Measurements from ENCODE around the gene MAPK1.
"Not testable (repeated sequence)": the region's sequence is repeated elsewhere in the genome, so short reads cannot be mapped to it uniquely, and the experiment has no call there.

Gene MAPK1

GRCh38 chr22:21867528-21868266 lies at the start of gene MAPK1:
Gene MAPK1 (minus strand): TSS chr22:21867645. CDS start chr22:21867440, 205 bp downstream.
- Histone ChIP-seq H3K9me3 (ENCODE audit: control insufficient read depth, low read depth, low read length) (no peaks in the 10 kb centered on the region), H3K4me3 (ENCODE audit: low read length) (peak within 1 kb of the TSS; percentile 86), H3K9ac (ENCODE audit: low read length) (peak within 1 kb of the TSS; percentile 82), H3K4me1 (ENCODE audit: control insufficient read depth, low read depth, low read length) (peaks cover 9% of the 10 kb centered on the region), H3K27ac (ENCODE audit: low read length) (peak within 1 kb of the TSS; percentile 67), H3K36me3 (ENCODE audit: control insufficient read depth, low read depth, low read length) (no peaks in the 10 kb centered on the region), H3K27me3 (ENCODE audit: control insufficient read depth, insufficient read depth, low read length) (no peaks in the 10 kb centered on the region)

- Histone ChIP-seq H3K9me3 (ENCODE audit: control insufficient read depth, low read depth, low read length) (no peaks in the 10 kb centered on the region), H3K27me3 (ENCODE audit: control insufficient read depth, insufficient read depth, low read length) (no peaks in the 10 kb centered on the region), H3K27ac (ENCODE audit: low read length) (no peak overlapping the region), H3K4me1 (ENCODE audit: control insufficient read depth, low read depth, low read length) (peaks cover 30% of the 10 kb centered on the region), H3K9ac (ENCODE audit: low read length) (no peak overlapping the region), H3K4me3 (ENCODE audit: low read length) (no peak overlapping the region), H3K36me3 (ENCODE audit: control insufficient read depth, low read depth, low read length) (no peaks in the 10 kb centered on the region)
These were observed 49.0 kb upstream of the MAPK1 start for GRCh38 chr22:21916309-21916918.

- Histone ChIP-seq H3K9me3 (ENCODE audit: control insufficient read depth, low read depth, low read length) (no peaks in the 10 kb centered on the region), H3K36me3 (ENCODE audit: control insufficient read depth, low read depth, low read length) (no peaks in the 10 kb centered on the region), H3K27me3 (ENCODE audit: control insufficient read depth, insufficient read depth, low read length) (no peaks in the 10 kb centered on the region), H3K4me3 (ENCODE audit: low read length) (no peak overlapping the region), H3K9ac (ENCODE audit: low read length) (no peak overlapping the region), H3K4me1 (ENCODE audit: control insufficient read depth, low read depth, low read length) (peaks cover 24% of the 10 kb centered on the region), H3K27ac (ENCODE audit: low read length) (no peak overlapping the region)
These were observed 48.3 kb upstream of the MAPK1 start for GRCh38 chr22:21915624-21916308.

- H3K9ac ChIP-seq (ENCODE audit: low read length); H3K36me3 ChIP-seq (ENCODE audit: control insufficient read depth, low read depth, low read length); H3K4me3 ChIP-seq (ENCODE audit: low read length); H3K27me3 ChIP-seq (ENCODE audit: control insufficient read depth, insufficient read depth, low read length); H3K9me3 ChIP-seq (ENCODE audit: control insufficient read depth, low read depth, low read length); H3K27ac ChIP-seq (ENCODE audit: low read length): not testable (repeated sequence)
- H3K4me1 ChIP-seq (ENCODE audit: control insufficient read depth, low read depth, low read length): peaks cover 10% of the 10 kb centered on the region
These were observed 46.7 kb upstream of the MAPK1 start for GRCh38 chr22:21914033-21914642.

GRCh38 chr22:21910367-21910766 lies 42.9 kb upstream of the MAPK1 start:
- not testable (repeated sequence) for H3K9ac ChIP-seq (ENCODE audit: low read length); H3K9me3 ChIP-seq (ENCODE audit: control insufficient read depth, low read depth, low read length); H3K27me3 ChIP-seq (ENCODE audit: control insufficient read depth, insufficient read depth, low read length); H3K36me3 ChIP-seq (ENCODE audit: control insufficient read depth, low read depth, low read length); H3K4me3 ChIP-seq (ENCODE audit: low read length); H3K4me1 ChIP-seq (ENCODE audit: control insufficient read depth, low read depth, low read length); H3K27ac ChIP-seq (ENCODE audit: low read length)

- no peak overlapping the region for H3K9ac ChIP-seq (ENCODE audit: low read length)
- no peak overlapping the region for H3K4me3 ChIP-seq (ENCODE audit: low read length)
- H3K27ac ChIP-seq (ENCODE audit: low read length): no peak overlapping the region
- H3K9me3 ChIP-seq (ENCODE audit: control insufficient read depth, low read depth, low read length): no peaks in the 10 kb centered on the region
- no peaks in the 10 kb centered on the region for H3K36me3 ChIP-seq (ENCODE audit: control insufficient read depth, low read depth, low read length)
- no peaks in the 10 kb centered on the region for H3K4me1 ChIP-seq (ENCODE audit: control insufficient read depth, low read depth, low read length)
- no peaks in the 10 kb centered on the region for H3K27me3 ChIP-seq (ENCODE audit: control insufficient read depth, insufficient read depth, low read length)
These were observed 42.4 kb upstream of the MAPK1 start for GRCh38 chr22:21909871-21910270.

- Histone ChIP-seq H3K9me3 (ENCODE audit: control insufficient read depth, low read depth, low read length) (no peaks in the 10 kb centered on the region), H3K36me3 (ENCODE audit: control insufficient read depth, low read depth, low read length) (no peaks in the 10 kb centered on the region), H3K27me3 (ENCODE audit: control insufficient read depth, insufficient read depth, low read length) (no peaks in the 10 kb centered on the region), H3K4me3 (ENCODE audit: low read length) (no peak overlapping the region), H3K9ac (ENCODE audit: low read length) (no peak overlapping the region), H3K27ac (ENCODE audit: low read length) (no peak overlapping the region), H3K4me1 (ENCODE audit: control insufficient read depth, low read depth, low read length) (no peaks in the 10 kb centered on the region)
These were observed 40.4 kb upstream of the MAPK1 start for GRCh38 chr22:21907638-21908522.

GRCh38 chr22:21905234-21905633 lies 37.8 kb upstream of the MAPK1 start:
- not testable (repeated sequence) for H3K36me3 ChIP-seq (ENCODE audit: control insufficient read depth, low read depth, low read length); H3K27ac ChIP-seq (ENCODE audit: low read length); H3K4me3 ChIP-seq (ENCODE audit: low read length); H3K9me3 ChIP-seq (ENCODE audit: control insufficient read depth, low read depth, low read length); H3K9ac ChIP-seq (ENCODE audit: low read length); H3K4me1 ChIP-seq (ENCODE audit: control insufficient read depth, low read depth, low read length); H3K27me3 ChIP-seq (ENCODE audit: control insufficient read depth, insufficient read depth, low read length)

- no peaks in the 10 kb centered on the region for H3K36me3 ChIP-seq (ENCODE audit: control insufficient read depth, low read depth, low read length)
- no peak overlapping the region for H3K9ac ChIP-seq (ENCODE audit: low read length)
- no peak overlapping the region for H3K4me3 ChIP-seq (ENCODE audit: low read length)
- no peak overlapping the region for H3K27ac ChIP-seq (ENCODE audit: low read length)
- H3K9me3 ChIP-seq (ENCODE audit: control insufficient read depth, low read depth, low read length): no peaks in the 10 kb centered on the region
- H3K27me3 ChIP-seq (ENCODE audit: control insufficient read depth, insufficient read depth, low read length): no peaks in the 10 kb centered on the region
- no peaks in the 10 kb centered on the region for H3K4me1 ChIP-seq (ENCODE audit: control insufficient read depth, low read depth, low read length)
These were observed 36.9 kb upstream of the MAPK1 start for GRCh38 chr22:21904250-21904789.

GRCh38 chr22:21903283-21903682 lies 35.8 kb upstream of the MAPK1 start:
- Histone ChIP-seq H3K4me1 (ENCODE audit: control insufficient read depth, low read depth, low read length) (no peaks in the 10 kb centered on the region), H3K4me3 (ENCODE audit: low read length) (no peak overlapping the region), H3K27ac (ENCODE audit: low read length) (no peak overlapping the region), H3K36me3 (ENCODE audit: control insufficient read depth, low read depth, low read length) (no peaks in the 10 kb centered on the region), H3K9me3 (ENCODE audit: control insufficient read depth, low read depth, low read length) (no peaks in the 10 kb centered on the region), H3K9ac (ENCODE audit: low read length) (no peak overlapping the region), H3K27me3 (ENCODE audit: control insufficient read depth, insufficient read depth, low read length) (no peaks in the 10 kb centered on the region)
